Skeletal muscle cell (primary cell): Measurements from ENCODE around the gene SLC25A6.
"Not testable (repeated sequence)": the region's sequence is repeated elsewhere in the genome, so short reads cannot be mapped to it uniquely, and the experiment has no call there.

Source experiments
- DNase-seq: peaks from one replicate; pipeline ENCODE4 v3.0.0-alpha.2; 2010; ENCODE audit warnings: low read depth
- H3K4me3 ChIP-seq: 2 replicates; pipeline ENCODE4 v1.5.1; 2011; ENCODE audit warnings: low read depth, mild to moderate bottlenecking, control low read depth, low read length, moderate library complexity

Gene SLC25A6

DNA sequence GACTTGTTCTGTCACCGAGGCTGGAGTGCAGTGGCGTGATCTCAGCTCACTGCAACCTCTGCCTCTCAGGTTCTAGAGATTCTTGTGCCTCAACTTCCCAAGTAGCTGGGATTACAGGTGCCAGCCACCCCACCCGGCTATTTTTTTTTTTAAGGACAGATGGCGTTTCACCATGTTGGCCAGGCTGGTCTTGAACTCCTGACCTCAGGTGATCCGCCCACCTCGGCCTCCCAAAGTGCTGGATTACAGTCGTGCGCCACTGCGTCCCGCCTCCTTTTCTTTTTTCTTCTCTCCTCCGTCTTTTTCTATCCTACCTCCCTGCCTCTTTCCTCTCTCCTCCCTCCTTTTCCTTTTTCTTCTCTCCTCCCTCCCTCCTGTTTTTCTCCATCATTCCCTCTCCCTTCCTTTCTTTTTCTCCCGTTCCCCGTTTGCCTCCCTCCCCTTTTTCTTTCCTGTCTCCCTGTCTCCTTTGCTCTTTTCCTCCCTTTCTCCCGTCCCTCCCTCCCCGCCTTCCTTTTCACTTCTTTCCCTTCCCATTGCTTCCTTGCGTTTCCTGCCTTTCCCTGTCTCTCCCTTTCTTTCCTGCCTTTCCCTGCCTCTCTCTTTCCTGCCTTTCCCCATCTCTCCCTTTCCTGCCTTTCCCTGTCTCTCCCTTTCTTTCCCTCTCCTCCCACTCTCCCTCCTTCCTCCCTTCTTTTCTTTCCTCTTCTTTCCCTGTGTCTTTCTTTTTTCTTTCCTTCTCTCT is 2.1 kb upstream of the SLC25A6 start:
- no peak for DNase-seq
- no peak overlapping the region for H3K4me3 ChIP-seq

DNA sequence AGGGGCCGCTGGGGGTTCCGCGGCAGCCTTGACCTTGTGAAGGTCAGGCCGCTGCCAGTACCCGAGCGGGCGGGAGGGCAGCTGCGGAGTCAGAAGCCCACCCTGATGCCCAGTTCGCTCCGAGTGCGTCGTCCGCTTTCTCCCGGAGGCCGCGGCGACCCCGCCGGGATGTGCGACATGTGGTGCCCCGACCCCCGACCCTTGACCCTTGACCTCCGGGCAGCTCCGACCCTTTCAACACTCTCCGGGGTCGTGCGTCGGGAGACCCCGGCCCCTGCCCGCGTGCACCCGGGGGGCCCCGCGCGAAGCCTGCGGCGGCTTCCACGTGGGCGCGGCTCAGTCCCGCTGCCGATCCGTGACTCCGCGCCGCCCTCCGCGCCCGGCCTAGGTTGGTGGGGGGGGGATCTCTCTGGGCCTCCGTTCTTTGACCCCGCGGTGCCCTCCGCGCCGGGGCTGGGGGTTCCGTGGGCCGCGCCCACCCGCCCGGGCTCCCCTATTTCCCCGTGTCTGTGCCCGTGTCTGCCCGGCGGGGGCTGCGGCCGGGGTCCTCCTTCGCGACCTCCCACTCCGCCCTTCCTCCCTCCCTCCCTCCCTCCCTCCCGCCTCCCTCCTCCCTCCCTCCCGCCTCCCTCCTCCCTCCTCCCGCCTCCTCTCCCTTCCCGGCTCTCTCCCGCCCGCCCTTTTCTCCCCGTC is 609 bp upstream of the SLC25A6 start:
- DNase-seq, result peak; percentile 34
- H3K4me3 ChIP-seq, result peak overlapping the region; percentile 100

DNA sequence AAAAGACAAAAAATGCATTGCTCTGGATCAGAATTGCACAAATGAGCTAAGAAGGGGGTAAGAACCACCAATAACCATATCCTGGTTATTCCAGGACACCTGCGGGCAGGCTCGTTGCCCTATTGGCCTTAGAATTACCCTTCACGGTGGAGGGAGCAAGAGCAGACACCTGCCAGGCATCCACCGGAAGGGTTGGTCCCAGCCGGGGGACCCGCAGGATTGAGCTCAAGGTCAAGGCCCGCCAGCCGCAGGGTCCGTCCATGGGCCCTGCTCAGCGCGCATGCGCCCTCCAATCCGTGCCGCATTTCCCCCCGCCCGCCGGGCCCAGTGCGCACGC is 575 bp downstream of the SLC25A6 start:
- peak overlapping the region; percentile 100 for H3K4me3 ChIP-seq
- DNase-seq, result no peak

DNA sequence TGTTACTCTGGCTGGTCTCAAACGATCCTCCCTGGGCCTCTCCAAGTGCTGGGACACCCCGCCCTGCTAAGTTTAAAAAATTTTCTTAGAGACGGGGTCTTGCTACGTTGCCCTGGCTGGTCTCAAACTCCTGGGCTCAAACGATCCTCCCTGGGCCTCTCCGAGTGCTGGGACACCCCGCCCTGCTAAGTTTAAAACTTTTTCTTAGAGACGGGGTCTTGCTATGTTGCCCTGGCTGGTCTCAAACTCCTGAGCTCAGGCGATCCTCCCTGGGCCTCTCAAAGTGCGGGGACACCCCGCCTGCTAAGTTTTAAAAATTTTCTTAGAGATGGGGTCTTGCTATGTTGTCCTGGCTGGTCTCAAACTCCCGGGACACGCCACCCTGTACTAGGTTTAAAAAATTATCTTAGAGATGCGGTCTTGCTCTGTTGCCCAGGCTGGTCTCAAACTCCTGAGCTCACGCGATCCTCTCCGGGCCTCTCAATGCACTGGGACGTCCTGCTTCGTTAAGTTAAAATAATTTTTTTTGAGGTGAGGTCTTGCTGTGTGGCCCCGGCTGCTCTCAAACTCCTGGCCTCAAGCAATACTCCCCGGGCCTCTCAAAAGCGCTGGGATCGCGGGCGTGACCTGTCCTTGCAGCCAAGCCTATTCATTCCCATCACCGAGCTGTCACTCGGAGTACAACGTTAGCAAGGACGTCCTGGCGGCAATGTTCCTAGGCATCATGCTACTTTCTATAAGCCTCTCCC is 1.1 kb downstream of the SLC25A6 start:
- peak overlapping the region; percentile 100 for H3K4me3 ChIP-seq
- DNase-seq, result no peak

DNA sequence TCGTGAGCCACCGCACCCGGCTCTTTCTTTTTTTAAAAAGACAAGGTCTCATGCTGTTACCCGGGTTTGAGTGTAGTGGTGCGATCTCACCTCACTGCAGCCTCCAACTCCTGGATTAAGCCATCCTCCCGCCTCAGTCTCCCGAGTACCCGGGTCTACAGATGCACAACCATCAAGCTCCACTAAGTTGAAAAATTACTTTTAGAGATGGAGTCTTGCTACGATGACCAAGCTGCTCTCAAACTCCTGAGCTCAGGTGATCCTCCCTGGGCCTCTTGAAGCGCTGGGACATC is 2.0 kb downstream of the SLC25A6 start:
- DNase-seq, result no peak
- H3K4me3 ChIP-seq, result no peak overlapping the region

DNA sequence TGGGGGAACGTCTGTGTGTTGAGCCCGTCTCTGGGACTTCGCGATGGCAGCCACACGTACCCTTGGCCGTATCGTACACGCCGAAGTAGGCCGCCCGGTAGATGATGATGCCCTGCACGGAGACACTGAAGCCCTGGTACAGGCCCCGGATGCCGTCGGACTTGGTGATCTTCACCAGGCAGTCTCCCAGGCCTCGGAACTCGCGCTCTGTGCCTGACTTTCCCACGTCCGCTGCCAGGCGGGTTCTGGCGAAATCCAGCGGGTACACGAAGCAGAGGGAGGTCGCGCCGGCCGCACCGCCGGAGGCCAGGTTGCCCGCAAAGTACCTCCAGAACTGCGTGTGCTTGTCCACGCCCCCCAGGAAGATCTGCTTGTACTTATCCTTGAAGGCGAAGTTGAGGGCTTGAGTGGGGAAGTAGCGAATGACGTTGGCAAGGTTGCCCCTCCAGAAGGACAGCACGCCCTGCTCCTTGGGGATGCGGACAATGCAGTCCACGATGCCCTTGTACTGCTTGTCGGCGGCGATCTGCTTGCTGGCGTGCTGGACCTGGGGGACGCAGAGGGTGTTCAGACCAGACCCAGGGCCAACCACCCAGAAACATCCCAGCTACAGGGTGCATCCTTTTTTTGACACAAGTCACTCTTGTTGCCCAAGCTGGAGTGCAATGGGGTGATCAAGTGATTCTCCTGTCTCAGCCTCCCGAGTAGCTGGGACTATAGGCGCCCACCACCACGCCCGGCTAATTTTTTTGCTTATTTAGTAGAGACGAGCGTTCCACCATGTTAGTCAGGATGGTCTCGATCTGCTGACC is 2.5 kb downstream of the SLC25A6 start:
- H3K4me3 ChIP-seq, result no peak overlapping the region
- no peak for DNase-seq

DNA sequence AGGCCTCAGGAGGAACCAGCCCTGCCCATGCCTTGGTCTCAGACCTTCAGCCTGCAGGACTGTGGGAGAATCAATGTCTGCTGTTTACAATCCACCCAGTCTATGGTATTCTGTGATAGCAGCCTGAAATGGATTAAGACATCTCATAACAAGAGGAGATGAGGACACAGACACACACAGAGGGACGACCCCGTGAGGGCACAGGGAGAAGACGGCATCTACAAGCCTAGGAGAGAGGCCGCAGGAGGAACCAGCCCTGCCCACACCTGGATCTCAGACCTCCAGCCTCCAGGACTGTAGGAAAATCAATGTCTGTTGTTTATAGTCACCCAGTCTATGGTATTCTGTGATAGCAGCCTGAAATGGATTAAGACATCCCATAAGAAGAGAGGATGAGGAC is 3.3 kb downstream of the SLC25A6 start:
- no peak overlapping the region for H3K4me3 ChIP-seq
- no peak for DNase-seq

DNA sequence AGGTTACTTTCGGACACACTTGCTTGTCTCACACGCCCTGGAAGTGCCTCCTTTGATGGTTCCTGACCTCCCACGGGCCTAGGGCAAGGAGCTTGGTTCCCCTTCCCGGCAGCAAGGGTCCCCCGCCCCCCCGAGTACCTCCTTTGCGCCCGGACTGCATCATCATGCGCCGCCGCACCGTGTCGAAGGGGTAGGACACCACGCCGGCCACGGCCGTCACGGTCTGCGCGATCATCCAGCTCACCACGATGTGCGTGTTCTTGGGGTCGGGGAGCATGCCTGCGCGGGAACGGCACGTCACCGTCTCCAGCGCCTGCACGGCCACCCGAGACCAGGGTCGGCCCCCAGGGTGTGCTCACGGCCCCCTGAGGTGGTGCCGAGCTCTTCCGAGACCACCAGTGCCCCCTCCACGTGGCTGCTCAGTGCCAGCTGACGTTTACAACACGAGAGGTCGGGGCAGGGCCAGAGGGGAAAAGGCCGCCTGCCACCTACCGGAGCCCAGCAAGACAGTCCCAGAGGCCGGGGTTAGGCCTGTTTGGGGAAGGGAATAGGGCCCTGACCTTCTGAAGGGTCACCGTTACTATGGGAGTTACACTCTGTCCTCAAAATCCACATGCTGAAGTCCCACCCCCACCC is 4.7 kb downstream of the SLC25A6 start:
- H3K4me3 ChIP-seq, result no peak overlapping the region
- DNase-seq, result no peak

DNA sequence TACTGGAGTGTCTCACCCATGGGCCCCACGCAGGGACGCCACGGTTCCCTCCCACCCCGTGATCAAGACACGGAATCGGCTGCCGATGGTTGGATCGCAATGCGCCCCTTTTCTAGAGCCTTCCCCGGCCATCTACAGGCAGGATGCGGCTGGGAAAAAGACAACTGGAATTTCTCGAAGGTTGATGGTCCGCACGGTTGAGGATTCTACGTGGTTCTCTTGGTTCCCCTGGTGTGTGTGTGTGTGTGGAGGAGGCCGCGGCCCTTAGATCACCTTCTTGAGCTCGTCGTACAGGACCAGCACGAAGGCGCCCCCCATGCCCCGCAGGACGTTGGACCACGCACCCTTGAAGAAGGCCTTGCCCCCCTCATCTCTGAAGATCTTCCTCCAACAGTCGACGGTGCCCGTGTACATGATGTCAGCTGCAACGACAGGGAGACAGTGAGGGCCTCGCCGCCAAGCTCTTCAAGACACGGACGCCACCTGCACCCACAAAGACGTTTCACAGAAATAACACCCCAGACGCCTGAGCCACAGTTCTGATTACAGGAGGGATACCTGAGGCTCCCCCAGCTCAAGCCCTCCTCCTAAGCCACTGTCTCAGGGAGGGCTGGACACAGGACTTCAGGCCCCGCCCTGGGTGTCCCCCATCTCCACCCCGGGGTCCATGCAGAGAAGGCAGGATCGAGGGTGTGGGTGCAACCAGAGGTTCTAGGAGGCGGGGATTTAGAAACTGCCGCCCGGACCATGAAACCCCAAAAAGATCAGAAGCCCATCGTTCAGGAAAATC is 5.4 kb downstream of the SLC25A6 start:
- no peak for DNase-seq
- no peak overlapping the region for H3K4me3 ChIP-seq

DNA sequence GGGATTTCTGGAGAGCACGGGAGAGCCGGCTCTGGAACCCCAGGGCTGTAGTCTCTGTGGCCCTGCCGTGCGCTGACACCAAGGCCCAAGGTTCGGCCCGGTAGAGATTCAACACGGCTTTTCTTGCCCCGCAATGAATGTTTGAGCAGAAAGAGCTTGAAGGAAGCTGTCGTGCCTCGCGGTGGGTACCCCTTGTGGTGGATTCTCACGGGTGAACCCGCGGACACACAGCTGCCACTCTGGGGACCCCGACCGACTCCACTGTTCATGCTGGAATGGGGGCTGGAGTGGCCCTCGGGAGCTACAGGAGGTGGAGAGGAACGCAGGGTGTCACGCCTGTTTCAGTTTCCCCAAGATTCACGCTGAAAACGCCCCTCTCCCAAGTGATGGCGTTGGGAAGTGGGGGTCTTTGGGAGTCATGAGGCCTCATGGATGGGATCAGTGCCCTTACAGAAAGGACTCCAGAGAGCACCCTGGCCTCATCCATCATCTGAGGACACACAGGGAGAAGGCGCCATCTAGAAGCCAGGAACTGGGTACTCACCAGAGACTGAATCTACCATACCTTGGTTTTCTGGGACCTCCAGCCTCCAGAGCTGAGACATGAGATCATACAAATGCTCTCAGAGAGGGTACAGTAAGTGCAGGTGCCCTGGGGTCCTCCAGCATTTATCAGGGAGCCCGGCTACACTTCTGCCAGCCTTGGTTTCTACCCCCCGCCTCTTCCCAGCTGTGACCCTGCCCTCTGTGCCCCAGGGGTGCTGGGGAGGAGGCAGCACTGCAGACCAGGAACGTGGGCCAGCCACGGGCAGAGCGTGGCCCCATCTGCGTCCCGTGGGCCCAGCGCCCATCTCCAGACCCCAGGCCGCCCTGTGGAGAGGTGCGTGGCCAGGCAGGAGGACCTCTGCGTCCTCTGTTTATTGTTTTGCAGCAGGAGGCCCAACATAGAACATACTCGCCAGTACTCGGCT is 6.4 kb downstream of the SLC25A6 start:
- H3K4me3 ChIP-seq, result no peak overlapping the region
- no peak for DNase-seq

DNA sequence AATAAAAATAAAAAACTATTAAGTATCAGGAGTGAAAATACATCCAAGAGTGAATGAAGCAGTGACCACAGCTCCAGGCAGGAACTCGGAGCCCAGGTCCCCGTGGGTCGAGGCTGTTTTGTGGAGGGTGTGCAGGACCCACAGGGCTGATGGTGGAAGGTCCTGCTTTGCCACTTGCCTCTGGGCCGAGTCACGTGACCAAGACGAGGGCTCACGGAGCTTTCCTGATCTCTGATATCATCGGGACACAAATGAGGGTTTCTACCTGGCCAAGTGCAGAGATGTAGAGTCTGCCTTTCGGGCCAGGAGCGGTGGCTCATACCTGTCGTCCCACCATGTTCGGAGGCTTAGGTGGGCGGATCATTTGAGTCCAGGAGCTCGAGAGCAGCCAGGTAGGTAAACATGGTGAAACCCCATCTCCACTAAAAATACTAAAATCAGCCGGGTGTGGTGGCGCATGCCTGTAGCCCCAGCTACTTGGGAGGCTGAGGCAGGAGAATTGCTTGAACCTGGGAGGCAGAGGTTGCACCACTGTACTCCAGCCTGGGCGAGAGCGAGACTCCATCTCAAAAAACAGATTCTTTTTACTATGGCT is 7.2 kb downstream of the SLC25A6 start:
- no peak overlapping the region for H3K4me3 ChIP-seq
- no peak for DNase-seq

DNA sequence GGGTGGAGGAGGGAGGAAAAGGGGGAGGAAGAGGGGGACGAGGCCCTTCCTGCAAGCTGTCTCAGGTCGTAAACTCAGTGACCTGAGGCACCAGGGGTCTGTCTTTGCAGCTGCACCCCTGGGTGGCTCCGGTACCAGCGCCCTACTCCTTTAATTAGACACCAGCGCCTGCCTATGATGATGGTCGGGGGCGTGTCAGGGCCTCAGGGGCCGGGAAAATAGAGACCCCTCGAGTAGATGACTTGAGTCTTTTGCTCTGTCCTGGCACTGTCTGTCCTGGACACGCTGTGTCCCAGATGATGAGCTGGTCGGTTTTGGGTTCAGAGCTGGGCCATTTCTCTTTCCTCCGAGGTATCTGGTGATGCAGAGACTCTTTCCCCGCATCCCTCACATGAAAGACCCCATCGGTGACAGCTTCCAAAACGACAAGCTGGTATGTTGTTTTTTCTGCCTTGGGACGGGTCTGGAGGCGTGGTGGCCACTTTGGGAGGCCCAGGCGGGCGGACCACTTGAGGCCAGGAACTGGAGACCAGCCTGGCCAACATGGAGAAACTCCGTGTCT is 11.2 kb downstream of the SLC25A6 start:
- DNase-seq, result no peak
- H3K4me3 ChIP-seq, result no peak overlapping the region

DNA sequence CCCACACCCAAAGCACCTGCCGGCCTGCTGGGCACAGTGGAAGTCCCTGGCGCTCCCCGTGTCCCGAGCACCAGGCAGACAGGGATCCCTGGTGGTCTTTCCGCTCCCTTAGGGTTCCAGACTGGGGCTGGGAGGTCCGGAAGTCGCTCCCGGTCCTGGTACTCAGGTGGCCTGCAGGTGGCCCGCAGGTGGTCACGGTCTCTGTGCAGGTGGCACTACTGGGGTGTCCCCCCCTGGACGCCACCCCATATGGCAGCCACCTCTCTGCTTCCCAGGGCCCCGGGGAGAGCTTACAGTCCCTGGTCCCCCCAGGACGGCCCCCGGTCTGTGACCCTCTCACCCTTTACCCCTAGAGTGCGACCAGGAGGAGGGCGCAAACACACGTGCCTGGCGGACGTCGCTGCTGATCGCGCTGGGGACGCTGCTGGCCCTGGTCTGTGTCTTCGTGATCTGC is 13.6 kb downstream of the SLC25A6 start:
- DNase-seq, result no peak

DNA sequence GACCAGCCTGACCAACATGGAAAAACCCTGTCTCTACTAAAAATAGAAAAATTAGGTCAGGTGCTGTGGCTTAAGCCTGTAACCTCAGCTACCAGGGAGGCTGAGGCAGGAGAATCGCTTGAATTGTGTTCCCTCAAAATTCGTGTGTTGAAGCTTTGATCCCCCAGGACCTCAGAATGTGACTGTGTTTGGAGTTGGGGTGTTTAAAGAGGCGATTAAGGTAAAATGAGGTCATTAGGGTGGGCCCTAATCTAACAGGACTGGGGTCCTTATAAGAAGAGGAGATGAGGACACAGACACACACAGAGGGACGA is 23.6 kb downstream of the SLC25A6 start:
- no peak for DNase-seq

More for the DNA sequence above, 13.6 kb downstream of the SLC25A6 start:
- no peak overlapping the region for H3K4me3 ChIP-seq

DNA sequence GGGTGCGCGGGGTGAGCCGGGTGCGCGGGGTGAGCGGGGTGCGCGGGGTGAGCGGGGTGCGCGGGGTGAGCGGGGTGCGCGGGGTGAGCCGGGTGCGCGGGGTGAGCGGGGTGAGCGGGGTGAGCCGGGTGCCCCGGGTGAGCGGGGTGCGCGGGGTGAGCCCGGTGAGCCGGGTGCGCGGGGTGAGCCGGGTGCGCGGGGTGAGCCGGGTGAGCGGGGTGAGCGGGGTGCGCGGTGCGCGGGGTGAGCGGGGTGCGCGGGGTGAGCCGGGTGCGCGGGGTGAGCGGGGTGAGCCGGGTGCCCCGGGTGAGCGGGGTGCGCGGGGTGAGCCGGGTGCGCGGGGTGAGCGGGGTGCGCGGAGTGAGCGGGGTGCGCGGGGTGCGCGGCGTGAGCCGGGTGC is 25.6 kb downstream of the SLC25A6 start:
- not testable (repeated sequence) for H3K4me3 ChIP-seq, DNase-seq

More for the DNA sequence above, 23.6 kb downstream of the SLC25A6 start:
- H3K4me3 ChIP-seq, result no peak overlapping the region

DNA sequence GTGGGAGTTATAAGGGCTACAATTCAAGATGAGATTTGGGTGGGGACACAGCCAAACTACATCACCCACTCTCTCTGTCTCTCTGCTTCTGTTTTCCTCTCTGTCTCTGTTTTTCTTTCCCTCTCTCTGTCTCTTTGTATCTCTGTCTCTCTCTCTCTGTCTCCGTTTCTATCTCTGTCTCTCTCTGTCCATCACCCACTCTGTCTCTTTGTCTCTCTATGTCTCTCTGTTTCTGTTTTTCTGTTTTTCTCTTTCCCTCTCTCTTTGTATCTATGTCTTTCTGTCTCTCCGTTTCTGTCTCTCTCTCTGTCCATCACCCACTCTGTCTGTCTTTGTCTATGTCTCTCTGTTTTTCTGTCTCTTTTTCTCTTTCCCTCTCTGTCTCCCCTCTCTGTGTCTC is 30.0 kb downstream of the SLC25A6 start:
- no peak for DNase-seq
- no peak overlapping the region for H3K4me3 ChIP-seq

DNA sequence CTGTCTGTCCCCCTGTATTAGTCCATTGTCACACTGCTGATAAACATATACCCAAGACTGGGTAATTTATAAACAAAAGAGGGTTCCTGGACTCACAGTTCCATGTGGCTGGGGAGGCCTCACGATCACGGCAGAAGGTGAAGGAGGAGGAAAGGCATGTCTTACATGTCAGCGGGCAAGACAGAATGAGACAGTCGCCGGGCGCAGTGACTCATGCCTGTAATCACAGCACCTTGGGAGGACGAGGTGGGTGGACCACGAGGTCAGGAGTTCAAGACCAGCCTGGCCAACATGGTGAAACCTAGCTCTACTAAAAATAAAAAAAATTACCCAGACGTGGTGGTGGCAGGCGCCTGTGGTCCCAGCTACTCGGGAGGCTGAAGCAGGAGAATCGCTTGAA is 30.6 kb downstream of the SLC25A6 start:
- DNase-seq, result no peak
- no peak overlapping the region for H3K4me3 ChIP-seq
